ENCODE measurements around the gene ZNF784.
"Not testable (repeated sequence)": the region's sequence is repeated elsewhere in the genome, so short reads cannot be mapped to it uniquely, and the experiment has no call there.

The ZNF784 gene

GRCh38 chr19:55578031-55578760 lies 46.2 kb downstream of the ZNF784 start:
- H3K4me1 ChIP-seq (ENCODE audit: control insufficient read depth in 2 of 2, insufficient read depth in 2 of 2, low read length in 2 of 2) = peaks cover 11 to 12% of the 10 kb centered on the region in 2 donors
- peaks cover 4 to 6% of the 10 kb centered on the region in 2 donors for H3K36me3 ChIP-seq (ENCODE audit: control insufficient read depth in 2 of 2, insufficient read depth in 2 of 2, low read length in 2 of 2)
- no peak overlapping the region for H3K4me3 ChIP-seq (ENCODE audit: low read length in 2 of 2)
- H3K9me3 ChIP-seq (ENCODE audit: control insufficient read depth in 2 of 2, low read length in 2 of 2) = no peaks in the 10 kb centered on the region
- no peak overlapping the region for H3K27ac ChIP-seq (ENCODE audit: low read depth in 2 of 2, low read length in 2 of 2)
- H3K9ac ChIP-seq (ENCODE audit: low read depth in 1 of 2, low read length in 2 of 2) = no peak overlapping the region
- no peaks in the 10 kb centered on the region for H3K27me3 ChIP-seq (ENCODE audit: control insufficient read depth in 2 of 2, insufficient read depth in 2 of 2, low read length in 2 of 2)

GRCh38 chr19:55576746-55577145 lies 47.6 kb downstream of the ZNF784 start:
- Histone ChIP-seq H3K9me3 (ENCODE audit: control insufficient read depth in 2 of 2, low read length in 2 of 2) (no peaks in the 10 kb centered on the region), H3K9ac (ENCODE audit: low read depth in 1 of 2, low read length in 2 of 2) (no peak overlapping the region), H3K4me3 (ENCODE audit: low read length in 2 of 2) (no peak overlapping the region), H3K4me1 (ENCODE audit: control insufficient read depth in 2 of 2, insufficient read depth in 2 of 2, low read length in 2 of 2) (peaks cover 10% of the 10 kb centered on the region in 2 donors), H3K27ac (ENCODE audit: low read depth in 2 of 2, low read length in 2 of 2) (no peak overlapping the region), H3K27me3 (ENCODE audit: control insufficient read depth in 2 of 2, insufficient read depth in 2 of 2, low read length in 2 of 2) (no peaks in the 10 kb centered on the region), H3K36me3 (ENCODE audit: control insufficient read depth in 2 of 2, insufficient read depth in 2 of 2, low read length in 2 of 2) (peaks cover 4 to 6% of the 10 kb centered on the region in 2 donors)

GRCh38 chr19:55573929-55574328 lies 50.4 kb downstream of the ZNF784 start:
- not testable (repeated sequence) for H3K9me3 ChIP-seq (ENCODE audit: control insufficient read depth in 2 of 2, low read length in 2 of 2); H3K9ac ChIP-seq (ENCODE audit: low read depth in 1 of 2, low read length in 2 of 2); H3K4me3 ChIP-seq (ENCODE audit: low read length in 2 of 2); H3K36me3 ChIP-seq (ENCODE audit: control insufficient read depth in 2 of 2, insufficient read depth in 2 of 2, low read length in 2 of 2); H3K27ac ChIP-seq (ENCODE audit: low read depth in 2 of 2, low read length in 2 of 2); H3K27me3 ChIP-seq (ENCODE audit: control insufficient read depth in 2 of 2, insufficient read depth in 2 of 2, low read length in 2 of 2); H3K4me1 ChIP-seq (ENCODE audit: control insufficient read depth in 2 of 2, insufficient read depth in 2 of 2, low read length in 2 of 2)
